Astrocyte (in vitro differentiated cells and primary cell): ENCODE measurements around the gene SPON1. TPM values are rescaled to one million over a fixed set of nuclear protein-coding genes. Genes with fewer than 3 reads are reported as not detected.

Source experiments
- DNase-seq: peaks from one replicate; pipeline ENCODE4 v3.0.0-alpha.2; 2010; ENCODE audit warnings: low read depth
- FAIRE-seq: peaks from 2 replicates; lab custom pipeline; 2011; peaks lifted over from hg19 to GRCh38; lab: Jason Lieb, UNC
- H2AFZ ChIP-seq: 2 replicates; pipeline ENCODE4 v1.6.0; 2012; ENCODE audit warnings: low read depth, low read length, inconsistent platforms
- H3K27ac ChIP-seq: 2 replicates; pipeline ENCODE4 v1.5.1; 2011; ENCODE audit warnings: low read depth, low read length, inconsistent platforms
- H3K27me3 ChIP-seq: 2 replicates; pipeline ENCODE4 v1.6.0; 2011; ENCODE audit warnings: low read length, inconsistent platforms; ENCODE audit not compliant: insufficient read depth
- H3K36me3 ChIP-seq: 2 replicates; pipeline ENCODE4 v1.5.1; 2011; ENCODE audit warnings: low read length, inconsistent platforms; ENCODE audit not compliant: insufficient read depth
- H3K4me1 ChIP-seq: 2 replicates; pipeline ENCODE4 v1.5.1; 2011; ENCODE audit warnings: low read length, inconsistent platforms; ENCODE audit not compliant: insufficient read depth
- H3K4me2 ChIP-seq: 2 replicates; pipeline ENCODE4 v1.6.0; 2012; ENCODE audit warnings: low read length, inconsistent platforms
- H3K4me3 ChIP-seq: 2 replicates; pipeline ENCODE4 v1.5.1; 2011; ENCODE audit warnings: low read depth, mild to moderate bottlenecking, low read length, inconsistent platforms; ENCODE audit not compliant: insufficient read depth
- H3K79me2 ChIP-seq: 2 replicates; pipeline ENCODE4 v1.6.0; 2012; ENCODE audit warnings: mild to moderate bottlenecking, low read length, inconsistent platforms; ENCODE audit not compliant: insufficient read depth
- H3K9ac ChIP-seq: 2 replicates; pipeline ENCODE4 v1.6.0; 2012; ENCODE audit warnings: mild to moderate bottlenecking, low read length, inconsistent platforms
- H3K9me3 ChIP-seq: 2 replicates; pipeline ENCODE4 v1.5.1; 2012; ENCODE audit warnings: low read depth, mild to moderate bottlenecking, low read length, inconsistent platforms; ENCODE audit not compliant: insufficient read depth
- H4K20me1 ChIP-seq: 2 replicates; pipeline ENCODE4 v1.6.0; 2012; ENCODE audit warnings: low read length, inconsistent platforms; ENCODE audit not compliant: insufficient read depth
- H3K27ac Mint-ChIP-seq: one replicate; pipeline ENCODE4 v1.8.0; 2021; ENCODE audit warnings: mild to moderate bottlenecking, mixed read lengths; ENCODE audit not compliant: unreplicated experiment
- H3K27me3 Mint-ChIP-seq: one replicate; pipeline ENCODE4 v1.8.0; 2021; ENCODE audit warnings: low read depth, mixed read lengths; ENCODE audit not compliant: unreplicated experiment
- H3K36me3 Mint-ChIP-seq: one replicate; pipeline ENCODE4 v1.8.0; 2021; ENCODE audit warnings: low read depth, mixed read lengths; ENCODE audit not compliant: unreplicated experiment
- H3K4me1 Mint-ChIP-seq: one replicate; pipeline ENCODE4 v1.8.0; 2021; ENCODE audit warnings: low read depth, mixed read lengths; ENCODE audit not compliant: unreplicated experiment
- H3K4me3 Mint-ChIP-seq: one replicate; pipeline ENCODE4 v1.8.0; 2021; ENCODE audit warnings: mild to moderate bottlenecking, moderate library complexity, mixed read lengths; ENCODE audit not compliant: unreplicated experiment
- H3K9me3 Mint-ChIP-seq: one replicate; pipeline ENCODE4 v1.8.0; 2021; ENCODE audit warnings: mild to moderate bottlenecking, mixed read lengths; ENCODE audit not compliant: unreplicated experiment
- EZH2 ChIP-seq: IDR thresholded peaks from 2 replicates; pipeline ENCODE4 v1.6.1; 2012; ENCODE audit warnings: mild to moderate bottlenecking, low read length, inconsistent platforms; ENCODE audit not compliant: insufficient read depth
- total RNA-seq: library from RNA; stranded (reverse); gene quantifications from 2 replicates; pipeline ENCODE4 v1.2.1, GENCODE V29; 2021
- TF ChIP-seq, protein P1 (sequence below): IDR thresholded peaks from 2 replicates; pipeline ENCODE4 v1.5.1; 2011; ENCODE audit warnings: low read depth, mild to moderate bottlenecking, inconsistent platforms, low read length, moderate library complexity; ENCODE audit not compliant: insufficient read depth

SPON1 gene
- total RNA-seq, 1 donor from 2014 or later = 2.0 TPM

DNA sequence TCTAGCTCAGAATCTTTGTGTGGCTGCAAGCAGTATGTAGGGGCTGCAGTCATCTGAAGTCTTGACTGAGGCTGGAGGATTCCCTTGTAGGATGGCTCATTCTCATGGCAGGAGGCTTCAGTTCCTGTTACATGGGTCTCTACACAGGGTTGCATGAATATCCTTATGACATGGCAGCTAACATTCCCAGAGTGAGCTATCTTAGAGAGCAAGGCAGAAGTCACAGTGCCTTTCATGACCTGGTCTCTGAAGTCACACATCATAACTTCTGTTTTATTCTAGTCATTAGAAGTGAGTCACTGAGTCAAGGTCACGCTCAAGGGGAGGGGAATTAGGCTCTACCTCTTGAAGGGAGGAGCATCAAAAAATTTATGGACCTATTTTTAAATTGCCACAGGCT is 10.3 kb upstream of the SPON1 start:
- H3K79me2 ChIP-seq = no peaks in the 10 kb centered on the region
- no peaks in the 10 kb centered on the region for H3K36me3 Mint-ChIP-seq
- no peak overlapping the region for H3K27ac ChIP-seq
- peaks cover 13% of the 10 kb centered on the region for H3K27me3 Mint-ChIP-seq
- no peaks in the 10 kb centered on the region for H3K36me3 ChIP-seq
- no peak overlapping the region for H3K4me3 ChIP-seq
- H3K27ac Mint-ChIP-seq = no peak overlapping the region
- no peaks in the 10 kb centered on the region for H4K20me1 ChIP-seq
- no peak overlapping the region for H3K4me2 ChIP-seq
- H3K9ac ChIP-seq = no peak overlapping the region
- H3K4me1 ChIP-seq = no peaks in the 10 kb centered on the region
- peaks cover 49% of the 10 kb centered on the region for H3K27me3 ChIP-seq
- no peak overlapping the region for H3K4me3 Mint-ChIP-seq
- no peaks in the 10 kb centered on the region for H3K9me3 ChIP-seq
- FAIRE-seq (no peak), DNase-seq (no peak)
- peaks cover 5% of the 10 kb centered on the region for H3K4me1 Mint-ChIP-seq
- no peaks in the 10 kb centered on the region for H3K9me3 Mint-ChIP-seq
- H2AFZ ChIP-seq = no peak overlapping the region
- TF ChIP-seq EZH2 = no peak
- TF ChIP-seq, protein P1, sequence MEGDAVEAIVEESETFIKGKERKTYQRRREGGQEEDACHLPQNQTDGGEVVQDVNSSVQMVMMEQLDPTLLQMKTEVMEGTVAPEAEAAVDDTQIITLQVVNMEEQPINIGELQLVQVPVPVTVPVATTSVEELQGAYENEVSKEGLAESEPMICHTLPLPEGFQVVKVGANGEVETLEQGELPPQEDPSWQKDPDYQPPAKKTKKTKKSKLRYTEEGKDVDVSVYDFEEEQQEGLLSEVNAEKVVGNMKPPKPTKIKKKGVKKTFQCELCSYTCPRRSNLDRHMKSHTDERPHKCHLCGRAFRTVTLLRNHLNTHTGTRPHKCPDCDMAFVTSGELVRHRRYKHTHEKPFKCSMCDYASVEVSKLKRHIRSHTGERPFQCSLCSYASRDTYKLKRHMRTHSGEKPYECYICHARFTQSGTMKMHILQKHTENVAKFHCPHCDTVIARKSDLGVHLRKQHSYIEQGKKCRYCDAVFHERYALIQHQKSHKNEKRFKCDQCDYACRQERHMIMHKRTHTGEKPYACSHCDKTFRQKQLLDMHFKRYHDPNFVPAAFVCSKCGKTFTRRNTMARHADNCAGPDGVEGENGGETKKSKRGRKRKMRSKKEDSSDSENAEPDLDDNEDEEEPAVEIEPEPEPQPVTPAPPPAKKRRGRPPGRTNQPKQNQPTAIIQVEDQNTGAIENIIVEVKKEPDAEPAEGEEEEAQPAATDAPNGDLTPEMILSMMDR = no peak

DNA sequence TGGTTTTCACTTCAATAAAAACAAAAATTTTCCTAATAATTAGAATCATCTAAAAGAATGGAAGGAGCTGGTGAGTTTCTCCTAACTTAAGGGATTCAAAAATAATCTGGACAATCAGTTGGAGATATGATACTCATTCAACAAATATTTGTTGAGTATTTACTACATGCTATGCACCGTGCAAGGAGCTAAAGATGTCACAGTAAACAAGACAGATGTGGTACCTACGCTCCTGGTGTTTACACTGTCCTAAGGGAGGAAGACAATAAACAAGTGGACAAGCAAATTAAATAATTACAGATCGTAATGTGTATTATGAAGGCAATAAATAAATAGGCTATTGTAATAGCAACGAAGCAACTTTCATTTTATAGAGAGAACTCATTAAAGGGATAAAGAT is 9.9 kb upstream of the SPON1 start:
- Histone ChIP-seq H3K79me2 (no peaks in the 10 kb centered on the region), H4K20me1 (no peaks in the 10 kb centered on the region), H3K4me1 (no peaks in the 10 kb centered on the region), H3K9me3 (no peaks in the 10 kb centered on the region), H3K4me2 (no peak overlapping the region), H2AFZ (no peak overlapping the region), H3K36me3 (no peaks in the 10 kb centered on the region), H3K27ac (no peak overlapping the region), H3K9ac (no peak overlapping the region), H3K4me3 (no peak overlapping the region), H3K27me3 (peaks cover 50% of the 10 kb centered on the region)
- TF ChIP-seq, protein P1 = no peak
- TF ChIP-seq EZH2 = no peak
- Mint-ChIP-seq H3K27ac (no peak overlapping the region), H3K4me3 (no peak overlapping the region), H3K36me3 (no peaks in the 10 kb centered on the region), H3K4me1 (peaks cover 4% of the 10 kb centered on the region), H3K9me3 (no peaks in the 10 kb centered on the region), H3K27me3 (peaks cover 13% of the 10 kb centered on the region)
- FAIRE-seq (no peak), DNase-seq (no peak)

DNA sequence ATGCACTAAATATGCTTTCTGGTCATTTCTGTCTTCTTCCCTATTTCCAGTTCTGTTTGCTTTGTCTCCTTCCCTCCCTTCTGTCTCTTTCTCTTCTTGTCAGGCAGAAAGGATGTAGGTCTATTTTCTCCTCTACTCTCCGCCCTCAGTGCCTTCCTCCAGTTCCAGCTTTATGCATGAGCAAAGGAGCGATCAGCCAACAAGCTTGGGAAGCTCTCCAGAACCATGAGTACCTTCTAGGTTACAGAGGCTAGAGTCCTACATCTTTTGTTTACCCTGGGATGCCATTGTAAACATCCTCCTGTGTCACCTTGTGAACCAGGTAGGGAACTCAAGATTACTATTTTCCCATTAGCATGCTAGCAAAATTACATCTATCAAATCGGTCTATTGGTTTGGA is 7.9 kb upstream of the SPON1 start:
- H3K9me3 ChIP-seq = no peaks in the 10 kb centered on the region
- H3K4me1 Mint-ChIP-seq = no peaks in the 10 kb centered on the region
- no peak overlapping the region for H3K4me3 ChIP-seq
- TF ChIP-seq, protein P1 = no peak
- no peak for TF ChIP-seq EZH2
- no peak overlapping the region for H3K9ac ChIP-seq
- no peaks in the 10 kb centered on the region for H3K36me3 ChIP-seq
- H3K27ac ChIP-seq = no peak overlapping the region
- no peaks in the 10 kb centered on the region for H3K4me1 ChIP-seq
- H3K9me3 Mint-ChIP-seq = no peaks in the 10 kb centered on the region
- no peak for FAIRE-seq
- peaks cover 62% of the 10 kb centered on the region for H3K27me3 ChIP-seq
- no peaks in the 10 kb centered on the region for H4K20me1 ChIP-seq
- DNase-seq = no peak
- H3K79me2 ChIP-seq = no peaks in the 10 kb centered on the region
- H3K36me3 Mint-ChIP-seq = no peaks in the 10 kb centered on the region
- H2AFZ ChIP-seq = no peak overlapping the region
- H3K27me3 Mint-ChIP-seq = peaks cover 16% of the 10 kb centered on the region
- H3K4me2 ChIP-seq = no peak overlapping the region
- H3K27ac Mint-ChIP-seq = no peak overlapping the region
- H3K4me3 Mint-ChIP-seq = no peak overlapping the region
